B cell (primary cell): ENCODE results near the gene F8.

Experiments
- CTCF ChIP-seq: fragments of 200-600 bp; IDR thresholded peaks from one replicate; pipeline ENCODE4 v1.8.0; 2022; ENCODE audit warnings: antibody characterized with exemption, mild to moderate bottlenecking
- EZH2 ChIP-seq: IDR thresholded peaks from 2 replicates; pipeline ENCODE4 v1.6.1; 2012; ENCODE audit warnings: borderline replicate concordance, low read depth, mild to moderate bottlenecking, moderate library complexity, low read length; ENCODE audit not compliant: insufficient read depth, poor library complexity, severe bottlenecking

- TF ChIP-seq CTCF (no peak), EZH2 (no peak)
Observed at GRCh38 chrX:154822029-154822428, 200.5 kb downstream of the F8 start.
